GM21423 (cell line): ENCODE measurements around the gene ZNF718.
"Not testable (repeated sequence)": the region's sequence is repeated elsewhere in the genome, so short reads cannot be mapped to it uniquely, and the experiment has no call there.

ENCODE experiments used
- ATAC-seq: cut with Tn5 transposase; IDR thresholded peaks from one replicate; pipeline ENCODE4 v1.9.1; 2021; ENCODE audit warnings: mild to moderate bottlenecking, moderate library complexity; ENCODE audit not compliant: unreplicated experiment

ZNF718 gene

GRCh38 chr4:124275-125081, at the start of gene ZNF718:
Gene ZNF718 (plus strand): TSS chr4:124501. CDS start chr4:124671, 170 bp downstream.
- ATAC-seq = peak; percentile 97

GRCh38 chr4:85951-86350, 38.4 kb upstream of the ZNF718 start:
- ATAC-seq = no peak

- not testable (repeated sequence) for ATAC-seq
Observed at GRCh38 chr4:86559-87324, 37.6 kb upstream of the ZNF718 start.

DNA sequence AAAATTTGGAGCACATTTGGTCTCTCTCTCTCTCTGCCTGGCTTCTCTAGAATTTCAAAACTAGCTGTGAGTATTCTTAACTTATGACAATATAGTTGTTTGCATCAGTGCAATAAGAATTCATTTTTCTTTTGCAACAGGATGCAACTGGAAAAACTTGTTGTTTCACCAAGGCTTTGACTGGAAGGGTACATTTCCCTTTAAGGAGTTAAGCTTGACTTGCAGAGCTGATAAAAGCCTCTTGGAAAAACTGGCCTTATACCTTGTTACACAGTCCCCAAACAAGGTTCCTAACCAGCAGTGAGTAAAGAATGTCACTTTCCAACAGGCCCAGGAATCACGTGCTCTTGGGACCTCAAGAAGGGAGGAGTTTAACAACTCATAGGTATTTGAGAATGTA, 25.9 kb upstream of the ZNF718 start:
- ATAC-seq = no peak

DNA sequence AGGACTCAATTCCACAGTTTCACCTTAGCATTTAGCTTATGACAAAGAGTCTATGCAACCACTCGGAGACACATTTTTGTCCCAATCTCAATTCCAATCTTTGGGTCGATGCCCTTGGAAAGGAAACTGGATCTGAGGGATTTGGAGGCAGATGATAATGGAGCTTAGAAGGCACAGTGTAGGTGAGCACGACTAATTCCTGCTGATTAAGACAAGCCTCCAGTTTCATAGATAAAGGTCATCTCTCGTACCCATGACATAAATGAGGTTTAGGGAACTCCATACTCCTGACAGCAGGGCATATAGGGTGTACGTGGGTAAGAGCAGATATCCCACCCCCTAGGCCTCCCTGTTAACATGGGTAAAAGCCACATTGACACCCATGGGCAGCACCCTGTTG, 24.4 kb upstream of the ZNF718 start:
- no peak for ATAC-seq

DNA sequence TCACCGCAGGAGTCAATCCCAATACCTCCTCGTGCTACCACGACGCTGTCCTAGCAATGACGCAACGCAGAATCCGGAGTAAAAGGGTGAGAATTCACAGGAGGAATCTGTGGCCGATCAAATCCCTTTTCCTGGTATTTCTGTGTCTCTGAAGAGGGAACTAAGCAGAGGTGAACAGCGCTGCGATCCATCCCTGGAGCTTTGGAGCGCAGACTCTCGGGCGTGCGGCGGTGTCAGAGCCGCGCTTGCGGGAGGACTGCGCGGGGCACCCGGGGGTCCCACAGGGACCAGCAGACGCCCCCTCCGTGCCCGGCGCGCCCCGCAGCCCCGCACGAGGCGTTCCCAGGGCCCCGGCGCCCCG, 17.2 kb upstream of the ZNF718 start:
- no peak for ATAC-seq

DNA sequence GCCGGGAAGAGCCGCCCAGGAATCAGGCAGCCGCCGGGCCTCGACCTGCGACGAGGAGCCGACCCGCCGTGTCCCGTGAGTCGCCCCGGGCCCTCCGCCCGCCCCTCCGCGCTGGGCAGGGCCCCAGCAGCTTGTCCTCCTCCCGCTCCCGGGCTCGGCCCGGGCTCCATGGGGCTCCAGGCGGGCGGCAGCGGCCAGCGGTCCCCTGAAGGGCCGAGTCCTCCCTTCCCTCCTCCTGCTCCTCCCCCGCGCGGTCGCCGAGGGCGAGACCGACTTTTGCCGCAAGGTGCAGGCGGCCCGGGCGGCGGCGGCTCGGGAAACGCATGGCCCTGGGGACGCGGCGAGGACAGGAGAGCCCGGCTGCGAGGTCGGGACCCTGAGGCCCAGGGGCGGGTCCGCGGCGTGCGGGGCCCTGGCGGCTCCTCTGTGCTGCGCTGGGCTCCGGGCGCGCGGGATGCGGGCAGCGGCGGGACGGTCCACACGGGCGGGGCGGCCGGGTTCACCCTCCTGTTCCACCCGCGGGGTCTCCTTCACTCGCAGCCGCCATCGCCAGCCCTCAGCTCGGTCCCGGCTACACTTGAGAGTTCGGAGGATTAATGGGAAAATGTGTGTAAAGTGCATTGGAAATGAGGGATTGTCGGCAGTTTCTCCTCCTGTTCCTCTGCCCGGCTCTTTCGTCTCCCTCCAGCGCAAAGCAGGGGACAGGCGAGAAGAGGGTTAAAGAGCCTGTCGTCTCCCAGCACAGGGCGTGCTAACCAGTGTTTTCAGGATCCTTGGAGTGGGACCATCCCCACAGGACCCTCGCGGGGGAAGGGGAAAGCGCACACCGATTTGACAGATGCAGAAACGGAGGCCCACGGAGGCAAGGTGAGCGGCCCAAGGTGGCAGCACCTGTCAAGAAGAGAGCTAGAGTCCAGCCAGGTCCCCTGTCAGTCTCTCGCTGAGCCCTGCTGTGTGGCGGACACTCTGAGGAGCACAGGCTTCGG, 16.6 kb upstream of the ZNF718 start:
- no peak for ATAC-seq

- ATAC-seq = no peak
Observed at GRCh38 chr4:112771-113170, 11.5 kb upstream of the ZNF718 start.

DNA sequence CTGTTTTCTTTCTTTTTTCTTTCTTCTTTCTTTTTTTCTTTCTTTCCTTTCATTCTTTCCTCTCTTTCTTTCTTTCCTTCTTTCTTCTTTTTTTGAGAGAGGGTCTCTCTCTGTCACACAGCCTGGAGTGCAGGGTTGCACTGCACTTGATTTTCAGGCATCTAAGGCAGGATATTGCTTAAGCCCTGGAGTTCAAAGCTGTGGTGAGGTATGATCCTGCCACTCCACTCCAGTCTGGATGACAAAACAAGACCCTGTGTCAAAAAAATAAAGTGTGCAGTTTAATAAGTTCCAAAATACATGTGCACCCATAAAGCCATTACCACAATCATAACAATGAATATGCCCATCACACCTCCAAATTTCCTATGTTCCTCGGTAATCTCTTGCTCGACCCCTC, 10.6 kb upstream of the ZNF718 start:
- ATAC-seq = no peak

DNA sequence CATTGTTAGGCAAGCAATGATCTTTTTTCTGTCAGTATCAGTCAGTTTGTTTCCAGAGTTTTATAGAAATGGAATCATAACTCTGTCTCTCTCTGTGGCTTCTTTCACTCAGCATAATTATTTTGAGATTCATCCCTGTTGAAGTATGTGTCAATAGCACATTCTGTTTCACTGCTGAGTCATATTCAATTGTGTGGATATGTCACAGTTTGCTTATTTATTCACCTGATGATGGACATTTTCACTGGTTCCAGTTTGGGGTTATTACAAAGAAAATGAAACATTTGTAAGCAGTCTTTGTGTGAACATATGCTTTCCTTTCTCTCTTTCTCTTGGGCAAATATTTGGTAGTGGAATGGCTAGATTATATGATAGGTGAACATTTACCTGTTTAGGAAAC, 10.2 kb upstream of the ZNF718 start:
- no peak for ATAC-seq

- ATAC-seq = no peak
Observed at GRCh38 chr4:116499-116898, 7.8 kb upstream of the ZNF718 start.

DNA sequence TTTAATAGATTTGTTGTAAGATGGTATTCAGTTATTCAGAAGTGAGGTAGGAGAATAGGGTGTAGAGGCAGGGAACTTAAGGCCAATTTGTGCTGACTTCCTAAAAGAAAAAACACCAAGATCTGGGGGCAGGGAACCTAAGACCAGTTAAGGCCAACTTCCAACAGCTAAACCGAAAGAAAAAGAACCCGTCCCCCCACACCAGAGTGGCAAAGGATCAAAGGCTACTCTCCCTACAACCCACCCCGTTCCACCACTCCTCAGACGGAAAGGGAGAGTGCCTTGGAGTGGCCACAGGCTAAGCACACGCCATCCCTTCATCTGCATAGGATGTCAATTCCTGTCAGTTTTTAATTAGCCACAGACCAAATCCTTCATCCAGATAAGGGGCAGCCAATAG, 3.7 kb upstream of the ZNF718 start:
- ATAC-seq = no peak

GRCh38 chr4:121408-122084, 2.8 kb upstream of the ZNF718 start:
- no peak for ATAC-seq

GRCh38 chr4:123922-124274, 403 bp upstream of the ZNF718 start:
- ATAC-seq = not testable (repeated sequence)

DNA sequence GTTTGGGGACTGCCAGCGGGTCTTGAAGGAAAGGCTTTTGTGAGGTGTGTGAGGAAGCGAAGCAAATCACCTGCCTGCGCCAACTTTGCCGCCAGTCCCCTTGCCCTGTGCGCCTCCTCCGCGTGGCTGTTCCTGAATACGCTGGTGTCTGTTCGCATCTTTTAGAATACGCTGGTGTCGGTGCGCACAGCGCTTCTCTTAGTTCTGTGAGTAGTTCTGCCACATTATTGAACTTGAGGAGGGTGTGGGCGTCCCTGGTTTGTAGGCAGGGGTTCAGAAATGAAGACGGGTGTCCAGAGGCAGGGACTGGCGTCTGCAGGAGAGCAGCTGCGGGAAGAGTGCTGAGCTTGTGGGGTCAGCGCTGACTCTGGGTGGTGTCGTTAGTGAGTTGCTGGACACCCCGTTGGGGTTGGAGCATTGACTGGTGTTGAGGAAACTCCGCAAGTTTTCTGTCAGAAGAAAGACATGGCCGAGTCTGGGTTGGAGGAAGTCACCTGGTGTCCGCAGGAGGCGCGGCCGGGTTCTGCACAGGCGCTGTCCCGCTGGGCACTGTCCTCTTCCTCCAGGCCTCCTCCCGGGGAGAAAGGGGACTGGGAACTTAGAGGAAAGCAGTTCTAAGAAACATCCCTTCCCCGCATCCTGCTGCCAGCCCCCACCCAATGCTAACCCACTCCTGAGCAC, 930 bp downstream of the ZNF718 start:
- no peak for ATAC-seq

DNA sequence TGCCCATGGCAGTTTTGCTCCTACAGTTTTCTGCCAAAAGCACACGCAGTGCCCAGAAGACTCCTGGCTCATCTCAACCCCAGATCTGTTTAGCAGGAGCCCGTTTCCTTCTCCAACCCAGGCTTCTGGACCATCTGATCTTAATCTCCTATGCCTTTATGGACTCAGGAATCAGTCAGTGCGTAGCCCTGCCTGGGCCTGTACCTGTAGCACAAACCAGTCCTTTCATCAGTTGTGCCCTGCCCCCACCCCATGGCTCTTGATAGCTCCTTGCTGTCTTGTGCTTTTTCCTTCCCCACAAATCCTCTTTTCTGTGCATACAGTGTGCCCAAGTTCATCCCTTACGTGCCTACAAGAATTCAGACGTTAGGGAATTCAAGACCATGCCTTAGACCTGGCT, 1.5 kb downstream of the ZNF718 start:
- no peak for ATAC-seq

DNA sequence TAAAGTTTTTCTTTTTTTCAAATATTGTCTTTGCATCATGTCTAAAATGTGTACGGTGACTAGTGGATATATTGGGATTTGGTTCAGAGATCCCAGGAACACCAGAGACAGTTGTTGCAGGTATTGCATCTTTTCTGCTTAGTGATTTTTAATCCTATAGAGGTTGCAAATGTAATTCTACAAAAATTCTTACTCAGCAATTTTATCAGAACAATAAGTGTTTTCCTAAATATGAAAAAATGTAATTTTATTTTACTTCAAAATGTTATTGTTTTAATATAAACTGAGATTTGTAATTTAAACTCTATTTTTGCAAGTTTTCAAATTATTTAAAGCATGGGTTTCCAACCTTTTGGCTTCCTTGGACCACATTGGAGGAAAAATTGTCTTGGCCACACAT, 8.2 kb downstream of the ZNF718 start:
- no peak for ATAC-seq

- ATAC-seq = no peak
Observed at GRCh38 chr4:138935-139334, 14.6 kb downstream of the ZNF718 start.

DNA sequence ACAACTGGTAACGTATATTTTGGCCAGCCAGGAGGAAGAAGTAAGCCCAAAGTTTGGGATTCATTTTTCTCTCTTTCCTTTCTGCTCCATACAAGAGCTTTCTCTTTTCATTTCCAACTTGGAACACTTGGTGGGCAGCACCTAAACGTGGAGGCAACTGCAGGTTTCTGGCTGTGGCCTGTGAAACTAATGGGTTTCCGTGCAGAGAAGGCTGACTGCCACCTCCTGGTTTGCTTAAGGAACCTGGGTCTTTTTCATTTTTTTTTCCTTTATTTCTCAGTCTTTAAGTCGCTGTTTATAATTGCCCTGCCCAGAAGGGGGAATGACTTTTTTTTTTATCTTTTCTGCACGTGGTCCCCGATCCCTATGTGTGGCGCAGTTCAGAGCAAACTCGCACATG, 15.4 kb downstream of the ZNF718 start:
- no peak for ATAC-seq

GRCh38 chr4:146621-147020, 22.3 kb downstream of the ZNF718 start:
- no peak for ATAC-seq
